GM04503 (cell line): ENCODE results near the gene PDE4A.

Experiments
- DNase-seq: peaks from one replicate; pipeline ENCODE4 v3.0.0-alpha.2; 2012; ENCODE audit warnings: low read depth

Gene PDE4A

DNA sequence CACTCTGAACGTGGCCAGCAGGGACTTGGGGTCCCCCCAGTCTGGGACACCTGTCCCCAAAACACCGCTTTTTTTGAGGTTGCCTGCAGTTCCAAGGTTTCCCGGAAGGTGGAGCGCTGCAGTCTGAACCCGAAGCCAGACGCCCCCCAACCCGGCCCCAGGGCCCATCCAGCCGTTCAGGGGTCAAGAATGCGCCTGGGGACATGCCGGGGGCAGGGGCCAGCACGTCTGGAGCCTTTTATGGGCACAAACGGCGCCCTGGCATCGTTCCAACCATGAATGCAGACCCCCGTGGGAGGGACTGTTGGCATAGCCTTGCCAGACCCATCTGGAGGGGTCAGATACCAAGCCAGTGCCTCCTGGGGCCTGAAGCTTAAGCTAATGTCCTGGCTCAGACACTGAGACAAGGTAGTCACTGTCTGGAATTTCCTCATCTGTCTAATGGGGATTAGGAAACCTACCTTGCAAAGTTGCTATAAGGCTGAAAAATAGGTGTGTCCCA is 90.0 kb downstream of the PDE4A start:
- no peak for DNase-seq

DNA sequence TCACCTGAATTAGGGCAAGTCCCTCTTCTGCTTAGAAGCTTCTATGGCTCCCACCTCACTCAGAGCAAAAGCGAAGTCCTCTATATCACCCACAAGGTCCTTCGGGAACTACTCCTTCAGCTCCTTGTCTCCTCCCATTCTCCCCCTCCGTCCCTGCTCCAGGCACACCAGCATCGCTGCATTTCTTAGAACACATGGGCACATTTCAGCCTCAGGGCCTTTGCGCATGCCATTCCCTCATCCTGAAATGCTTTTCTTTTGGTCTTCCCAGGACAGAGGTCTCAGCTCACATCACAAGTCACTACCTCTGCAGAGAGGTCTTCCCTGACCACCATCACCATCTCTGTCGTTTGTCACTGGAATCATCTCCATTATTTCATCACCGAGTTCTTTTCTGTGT is 92.9 kb downstream of the PDE4A start:
- DNase-seq: no peak

DNA sequence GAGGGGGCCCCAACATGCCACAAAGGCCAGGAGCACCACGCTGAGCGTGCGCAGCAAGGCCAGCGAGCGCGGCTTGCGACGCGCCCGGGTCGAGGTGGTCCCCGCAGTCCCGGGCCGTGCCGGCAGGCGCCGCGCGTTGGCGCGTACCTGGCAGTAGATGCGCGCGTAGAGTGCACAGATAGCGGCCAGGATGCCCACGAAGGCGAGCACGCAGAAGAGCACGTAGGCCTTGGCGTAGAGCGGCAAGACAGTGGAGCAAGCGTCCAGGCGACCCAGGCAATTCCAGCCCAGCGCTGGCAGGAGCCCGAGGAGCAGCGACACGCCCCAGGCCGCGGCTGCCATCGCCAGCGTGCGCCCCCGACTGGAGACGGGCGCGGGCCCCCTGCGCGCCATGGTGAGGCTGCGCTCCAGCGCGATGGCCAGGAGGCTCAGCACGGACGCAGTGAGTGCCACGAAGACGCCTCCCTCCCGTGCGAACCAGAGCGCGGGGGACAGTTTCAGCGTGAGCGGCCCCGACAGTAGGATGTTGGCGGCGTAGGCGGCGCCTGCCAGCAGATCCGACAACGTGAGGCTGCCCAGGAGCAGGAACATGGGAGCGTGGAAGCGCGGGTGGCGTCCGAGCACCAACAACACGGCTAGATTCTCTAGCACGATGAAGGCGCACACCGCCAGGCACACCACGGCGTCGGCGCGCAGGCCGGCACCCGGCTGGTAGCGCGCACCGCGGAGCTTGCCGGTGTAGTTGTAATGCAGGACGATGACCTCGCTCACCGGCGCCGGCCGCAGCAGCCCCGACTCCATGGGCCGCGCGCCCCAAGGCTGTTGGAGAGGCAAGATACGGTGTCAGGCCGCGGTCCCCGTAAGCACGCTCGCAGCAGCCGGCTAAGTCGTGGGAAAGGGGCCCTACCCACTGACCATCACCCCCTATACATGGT is 94.1 kb downstream of the PDE4A start:
- no peak for DNase-seq

GRCh38 chr19:10516064-10516385 is 95.7 kb downstream of the PDE4A start:
- no peak for DNase-seq

- no peak for DNase-seq
Measured at GRCh38 chr19:10516671-10517286, 96.4 kb downstream of the PDE4A start.

DNA sequence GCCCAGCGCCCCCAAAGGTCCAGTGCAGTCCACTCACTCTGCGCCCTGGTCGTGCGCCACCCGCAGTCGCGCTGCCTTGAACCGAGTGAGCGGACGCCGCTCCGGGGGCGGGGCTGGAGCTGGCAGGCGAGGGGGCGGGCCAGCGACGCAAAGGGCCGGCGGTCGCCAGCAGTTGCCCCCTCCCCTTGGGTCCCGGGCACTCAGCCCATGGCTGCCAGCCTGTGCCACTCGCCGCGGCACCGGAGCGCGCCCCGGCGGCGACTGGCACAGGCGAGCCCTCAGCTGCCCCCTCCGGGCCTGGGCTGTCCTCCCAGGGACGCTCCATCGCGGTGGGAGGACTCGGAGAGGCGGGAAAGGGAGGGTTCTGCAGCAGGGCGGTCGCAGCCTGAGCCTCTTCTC is 97.0 kb downstream of the PDE4A start, which contains the start of gene S1PR5:
TSS of gene S1PR5 (minus strand) at position 87 of the 399 bp plus-strand sequence. CDS start 2,436 bp downstream, outside the sequence.
- no peak for DNase-seq

DNA sequence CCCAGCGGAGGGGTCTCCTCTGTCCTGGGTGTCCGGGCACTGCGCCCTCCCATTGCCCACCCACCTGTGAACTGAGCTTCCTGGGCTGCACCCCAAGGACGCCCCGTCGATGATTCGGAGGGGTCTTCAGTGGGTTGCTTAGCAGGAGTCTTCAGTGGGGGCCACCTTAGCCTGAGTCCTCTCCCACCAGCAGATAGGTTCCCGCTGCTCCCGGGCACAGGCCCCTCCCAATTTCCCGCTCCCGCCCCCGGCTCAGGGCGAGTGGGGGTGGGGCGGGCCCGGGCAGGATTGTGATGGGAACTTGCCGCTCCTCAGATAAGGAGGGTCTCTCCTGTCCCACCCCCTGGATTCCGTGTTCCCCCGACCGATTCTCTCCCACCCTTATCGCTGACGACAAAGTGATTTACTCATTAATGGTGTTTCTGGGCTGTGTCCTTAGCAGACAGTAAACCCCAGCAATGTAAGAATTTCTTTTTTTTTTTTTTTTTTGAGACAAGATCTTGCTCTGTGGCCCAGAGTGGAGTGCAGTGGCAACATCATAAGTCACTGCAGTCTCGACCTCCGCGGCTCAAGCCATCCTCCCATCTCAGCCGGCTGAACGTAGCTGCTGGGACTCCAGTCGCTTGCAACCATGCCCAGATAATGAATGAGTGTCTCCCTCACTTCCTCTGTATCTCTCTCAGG is 97.6 kb downstream of the PDE4A start:
- DNase-seq: no peak

DNA sequence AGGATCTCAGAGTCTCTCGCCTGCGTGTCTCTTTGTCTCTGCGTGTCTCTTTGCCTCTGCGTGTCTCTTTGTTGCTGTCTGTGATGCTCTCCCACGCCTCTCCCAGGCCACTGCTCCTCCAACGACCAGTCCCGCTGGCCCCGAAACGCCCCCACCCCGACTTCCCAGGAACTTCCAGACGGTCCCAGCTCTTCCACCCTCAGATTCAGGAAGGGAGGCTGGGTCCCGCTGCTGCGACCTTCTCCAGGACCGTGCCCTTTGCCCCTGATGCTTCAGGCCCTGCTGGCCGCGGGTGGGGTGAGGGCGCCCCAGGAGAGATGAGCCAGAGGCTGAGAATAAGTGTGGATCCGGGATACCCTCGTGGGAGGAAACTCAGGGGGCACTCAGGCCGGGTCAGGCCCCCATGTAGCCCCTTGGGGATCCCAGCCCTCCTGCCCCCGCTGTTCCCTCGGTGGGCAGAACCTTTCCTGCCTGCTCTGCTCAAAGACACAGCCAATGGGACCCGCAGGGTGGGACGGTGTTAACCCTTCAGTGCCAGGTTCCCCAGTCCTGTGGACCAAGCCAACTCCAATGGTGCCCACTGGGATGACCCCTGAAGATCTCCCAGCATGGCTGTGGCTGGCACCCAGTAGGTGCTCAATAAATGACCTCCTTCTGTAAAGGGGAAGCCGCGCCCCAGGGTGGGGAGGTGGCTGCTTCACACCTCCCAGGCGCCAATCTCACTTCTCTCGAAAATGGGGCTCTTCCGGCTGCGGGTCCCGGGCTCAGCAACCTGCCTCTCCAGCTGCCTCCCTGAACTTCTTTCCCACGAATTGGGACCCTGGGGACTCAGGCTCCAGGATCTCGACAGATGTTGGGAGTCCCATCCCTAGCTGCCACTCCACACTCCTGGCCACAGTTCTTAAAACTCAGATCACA is 98.4 kb downstream of the PDE4A start:
- no peak for DNase-seq
